ENCODE data around the gene NOC3L.

Gene NOC3L

GRCh38 chr10:94344522-94345122 is 18.1 kb downstream of the NOC3L start:
- Histone ChIP-seq H3K4me1 (ENCODE audit: insufficient read depth, poor library complexity, severe bottlenecking) (no peaks in the 10 kb centered on the region), H3K9me3 (ENCODE audit: severe bottlenecking) (no peaks in the 10 kb centered on the region), H3K4me3 (ENCODE audit: severe bottlenecking) (no peak overlapping the region), H3K27ac (ENCODE audit: poor library complexity, severe bottlenecking) (no peak overlapping the region), H3K36me3 (ENCODE audit: low read depth) (peaks cover 98% of the 10 kb centered on the region), H3K27me3 (ENCODE audit: insufficient read depth, poor library complexity, severe bottlenecking) (no peaks in the 10 kb centered on the region)
- no peak for DNase-seq (ENCODE audit: low spot score)
- no peak for ATAC-seq (ENCODE audit: low read depth)
- no peak for TF ChIP-seq CTCF (IDR thresholded peaks at IDR 0.05; ENCODE audit: poor library complexity, severe bottlenecking)

- peaks cover 98% of the 10 kb centered on the region for H3K36me3 ChIP-seq (ENCODE audit: low read depth)
- TF ChIP-seq CTCF (IDR thresholded peaks at IDR 0.05; ENCODE audit: poor library complexity, severe bottlenecking), result no peak
These were observed 19.6 kb downstream of the NOC3L start for GRCh38 chr10:94343151-94343550.

GRCh38 chr10:94334857-94335256 is 27.9 kb downstream of the NOC3L start:
- no peaks in the 10 kb centered on the region for H3K27me3 ChIP-seq (ENCODE audit: insufficient read depth, poor library complexity, severe bottlenecking)
- ATAC-seq (ENCODE audit: low read depth) (no peak), DNase-seq (ENCODE audit: low spot score) (no peak)
- no peaks in the 10 kb centered on the region for H3K4me1 ChIP-seq (ENCODE audit: insufficient read depth, poor library complexity, severe bottlenecking)
- H3K27ac ChIP-seq (ENCODE audit: poor library complexity, severe bottlenecking), result no peak overlapping the region
- peaks cover 94% of the 10 kb centered on the region for H3K36me3 ChIP-seq (ENCODE audit: low read depth)
- H3K4me3 ChIP-seq (ENCODE audit: severe bottlenecking), result no peak overlapping the region
- no peaks in the 10 kb centered on the region for H3K9me3 ChIP-seq (ENCODE audit: severe bottlenecking)
- TF ChIP-seq CTCF (IDR thresholded peaks at IDR 0.05; ENCODE audit: poor library complexity, severe bottlenecking), result no peak

More at GRCh38 chr10:94343151-94343550, 19.6 kb downstream of the NOC3L start:
- no peaks in the 10 kb centered on the region for H3K27me3 ChIP-seq (ENCODE audit: insufficient read depth, poor library complexity, severe bottlenecking)
- no peaks in the 10 kb centered on the region for H3K4me1 ChIP-seq (ENCODE audit: insufficient read depth, poor library complexity, severe bottlenecking)
- no peak overlapping the region for H3K4me3 ChIP-seq (ENCODE audit: severe bottlenecking)
- no peaks in the 10 kb centered on the region for H3K9me3 ChIP-seq (ENCODE audit: severe bottlenecking)
- no peak for ATAC-seq (ENCODE audit: low read depth)
- DNase-seq (ENCODE audit: low spot score), result no peak
- no peak overlapping the region for H3K27ac ChIP-seq (ENCODE audit: poor library complexity, severe bottlenecking)

GRCh38 chr10:94333051-94333450 is 29.7 kb downstream of the NOC3L start:
- Histone ChIP-seq H3K36me3 (ENCODE audit: low read depth) (peaks cover 92% of the 10 kb centered on the region), H3K27me3 (ENCODE audit: insufficient read depth, poor library complexity, severe bottlenecking) (no peaks in the 10 kb centered on the region), H3K4me3 (ENCODE audit: severe bottlenecking) (no peak overlapping the region), H3K4me1 (ENCODE audit: insufficient read depth, poor library complexity, severe bottlenecking) (no peaks in the 10 kb centered on the region), H3K9me3 (ENCODE audit: severe bottlenecking) (no peaks in the 10 kb centered on the region), H3K27ac (ENCODE audit: poor library complexity, severe bottlenecking) (no peak overlapping the region)
- ATAC-seq (ENCODE audit: low read depth), result no peak
- no peak for DNase-seq (ENCODE audit: low spot score)
- no peak for TF ChIP-seq CTCF (IDR thresholded peaks at IDR 0.05; ENCODE audit: poor library complexity, severe bottlenecking)

- ATAC-seq (ENCODE audit: low read depth) (no peak), DNase-seq (ENCODE audit: low spot score) (no peak)
- Histone ChIP-seq H3K9me3 (ENCODE audit: severe bottlenecking) (no peaks in the 10 kb centered on the region), H3K27me3 (ENCODE audit: insufficient read depth, poor library complexity, severe bottlenecking) (no peaks in the 10 kb centered on the region), H3K36me3 (ENCODE audit: low read depth) (peaks cover 88% of the 10 kb centered on the region), H3K4me3 (ENCODE audit: severe bottlenecking) (no peak overlapping the region), H3K27ac (ENCODE audit: poor library complexity, severe bottlenecking) (no peak overlapping the region), H3K4me1 (ENCODE audit: insufficient read depth, poor library complexity, severe bottlenecking) (no peaks in the 10 kb centered on the region)
- no peak for TF ChIP-seq CTCF (IDR thresholded peaks at IDR 0.05; ENCODE audit: poor library complexity, severe bottlenecking)
These were observed 34.1 kb downstream of the NOC3L start for GRCh38 chr10:94328613-94329012.
